Upper lobe of left lung (tissue), 4 donors: ENCODE data around the gene NKD2.

ENCODE experiments used
- EP300 ChIP-seq, 4 donors: sonication (generic); formaldehyde crosslinking; IDR thresholded peaks; one replicate each; pipeline ENCODE4 v1.5.1; 2017; ENCODE audit warnings: antibody characterized with exemption in 4 of 4, control low read depth in 2 of 4
- POLR2A ChIP-seq, 4 donors: fragments of 450-650 bp; IDR thresholded peaks; one replicate each; pipeline ENCODE4 v1.5.1; 2016 to 2017; ENCODE audit warnings: antibody characterized with exemption in 4 of 4, mild to moderate bottlenecking in 2 of 4
- POLR2AphosphoS5 ChIP-seq, 2 donors: sonication (generic); formaldehyde crosslinking; IDR thresholded peaks; one replicate each; pipeline ENCODE4 v1.5.1; 2017; ENCODE audit warnings: antibody characterized with exemption in 2 of 2
- TF ChIP-seq, protein P1 (sequence below), 6 experiments: fragments of 450-650 bp in 4 of 6; fragments of 200-600 bp in 2 of 6; sonication (generic) in 2 of 6; IDR thresholded peaks; one replicate each; pipeline ENCODE4 v1.5.1; 2016 to 2019; ENCODE audit warnings: antibody characterized with exemption in 6 of 6

DNA sequence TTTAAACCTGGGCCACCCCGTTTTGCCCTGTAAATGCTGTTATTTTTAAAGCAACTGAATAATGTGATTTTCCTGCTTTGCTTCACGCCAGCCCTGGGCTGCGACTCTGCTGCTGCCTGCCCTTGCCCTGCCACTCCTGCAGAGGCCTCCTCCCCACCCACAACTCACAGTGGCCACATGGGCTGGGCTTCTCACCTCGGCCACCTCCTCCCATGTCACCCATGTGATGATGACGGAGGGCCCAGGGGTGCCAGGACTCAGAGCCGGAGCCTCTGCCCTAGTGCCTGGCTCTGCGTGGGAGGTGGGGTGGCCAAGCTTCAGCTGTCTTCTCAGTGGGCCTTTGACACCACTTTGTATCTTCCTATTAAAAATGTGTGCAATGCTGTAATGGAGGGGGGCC, 48.1 kb upstream of the NKD2 start:
- TF ChIP-seq POLR2A (IDR thresholded peaks at IDR 0.05) = no peak
- TF ChIP-seq, protein P1, sequence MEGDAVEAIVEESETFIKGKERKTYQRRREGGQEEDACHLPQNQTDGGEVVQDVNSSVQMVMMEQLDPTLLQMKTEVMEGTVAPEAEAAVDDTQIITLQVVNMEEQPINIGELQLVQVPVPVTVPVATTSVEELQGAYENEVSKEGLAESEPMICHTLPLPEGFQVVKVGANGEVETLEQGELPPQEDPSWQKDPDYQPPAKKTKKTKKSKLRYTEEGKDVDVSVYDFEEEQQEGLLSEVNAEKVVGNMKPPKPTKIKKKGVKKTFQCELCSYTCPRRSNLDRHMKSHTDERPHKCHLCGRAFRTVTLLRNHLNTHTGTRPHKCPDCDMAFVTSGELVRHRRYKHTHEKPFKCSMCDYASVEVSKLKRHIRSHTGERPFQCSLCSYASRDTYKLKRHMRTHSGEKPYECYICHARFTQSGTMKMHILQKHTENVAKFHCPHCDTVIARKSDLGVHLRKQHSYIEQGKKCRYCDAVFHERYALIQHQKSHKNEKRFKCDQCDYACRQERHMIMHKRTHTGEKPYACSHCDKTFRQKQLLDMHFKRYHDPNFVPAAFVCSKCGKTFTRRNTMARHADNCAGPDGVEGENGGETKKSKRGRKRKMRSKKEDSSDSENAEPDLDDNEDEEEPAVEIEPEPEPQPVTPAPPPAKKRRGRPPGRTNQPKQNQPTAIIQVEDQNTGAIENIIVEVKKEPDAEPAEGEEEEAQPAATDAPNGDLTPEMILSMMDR (IDR thresholded peaks at IDR 0.05) = no peak
- no peak for TF ChIP-seq POLR2AphosphoS5 (IDR thresholded peaks at IDR 0.05)
- no peak for TF ChIP-seq EP300 (IDR thresholded peaks at IDR 0.05)
